K562 (cell line): ENCODE measurements around the gene WDR18. TPM values are rescaled to one million over a fixed set of nuclear protein-coding genes. Genes with fewer than 3 reads are reported as not detected.
A peak's percentile ranks its signal among the peaks of the same experiment; 100 is the strongest.

Source experiments
- CREBBP ChIP-seq: IDR thresholded peaks from one replicate; pipeline ENCODE4 v1.6.1; 2012; ENCODE audit warnings: low read depth, mild to moderate bottlenecking, control low read depth, inconsistent platforms, low read length
- FUS ChIP-seq: fragments of 200-400 bp; formaldehyde crosslinking; optimal IDR thresholded peaks from 2 replicates; pipeline ENCODE3; 2017; ENCODE audit warnings: low read depth, low read length
- HNRNPUL1 ChIP-seq: fragments of 200-400 bp; formaldehyde crosslinking; IDR thresholded peaks from 2 replicates; pipeline ENCODE4 v1.6.1; 2017; ENCODE audit warnings: low read length
- MYNN ChIP-seq, 2 experiments: sonication (generic); formaldehyde crosslinking in 1 of 2; IDR thresholded peaks; 2 replicates each; pipeline versions ENCODE4 v1.5.0 to v1.6.1; 2016 to 2020; ENCODE audit warnings: antibody characterized with exemption in 1 of 2, missing genetic modification reagents in 1 of 2
- NBN ChIP-seq: fragments of 450-650 bp; IDR thresholded peaks from 2 replicates; pipeline ENCODE4 v1.6.1; 2016; ENCODE audit warnings: low read depth, mild to moderate bottlenecking
- NCOA2 ChIP-seq, 2 experiments: fragments of 450-650 bp; IDR thresholded peaks; 2 replicates each; pipeline ENCODE4 v1.6.1; 2018; ENCODE audit warnings: mild to moderate bottlenecking in 2 of 2, moderate library complexity in 1 of 2; ENCODE audit not compliant: partially characterized antibody in 2 of 2
- PCBP2 ChIP-seq: fragments of 200-400 bp; formaldehyde crosslinking; IDR thresholded peaks from 2 replicates; pipeline ENCODE4 v1.6.1; 2018; ENCODE audit warnings: low read length, low read depth, mild to moderate bottlenecking, moderate library complexity; ENCODE audit not compliant: poor library complexity, severe bottlenecking
- POLR2A ChIP-seq: fragments of 450-650 bp; conservative IDR thresholded peaks from 2 replicates; pipeline ENCODE4 v1.6.1; 2016
- PPARD ChIP-seq: fragments of 250-450 bp; sonication (Bioruptor Pico); IDR thresholded peaks from 2 replicates; pipeline ENCODE4 v1.8.0; 2022; ENCODE audit warnings: inconsistent platforms, mild to moderate bottlenecking, moderate library complexity
- RBM22 ChIP-seq: fragments of 200-400 bp; formaldehyde crosslinking; IDR thresholded peaks from 2 replicates; pipeline ENCODE4 v1.6.1; 2018; ENCODE audit warnings: low read length, low read depth; ENCODE audit not compliant: poor library complexity, severe bottlenecking
- ZNF444 ChIP-seq: fragments of 250-450 bp; sonication (Bioruptor Pico); IDR thresholded peaks from 2 replicates; pipeline ENCODE4 v1.4.0; 2020; ENCODE audit warnings: mild to moderate bottlenecking, moderate library complexity
- polyA plus RNA-seq, 8 experiments: library from polyadenylated mRNA; depleted of rRNA in 4 of 8; stranded (reverse) in 5 of 8; unstranded in 3 of 8; fragments of >200 nt; fragmentation: Nextera tagmentation in 2 of 8; fragmentation: Illumina TruSeq in 1 of 8; extraction: Ambion mirVana in 2 of 8; extraction: Trizol in 1 of 8; gene quantifications; 2 replicates each; pipeline versions ENCODE4 v1.2.1 to v1.2.3, GENCODE V29; 2011 to 2014; ENCODE audit warnings: inconsistent platforms in 1 of 8, missing spikeins in 1 of 8
- total RNA-seq, 7 experiments: library from RNA; depleted of rRNA in 6 of 7; stranded (reverse); fragments of >200 nt in 6 of 7; fragmentation: Illumina TruSeq in 2 of 7; extraction: Trizol in 2 of 7; gene quantifications; 2 replicates each; pipeline versions ENCODE4 v1.2.1 to v1.2.3, GENCODE V29; 2011 to 2021; ENCODE audit warnings: low replicate concordance in 1 of 7
- TF ChIP-seq, protein P1 (sequence below): IDR thresholded peaks from 2 replicates; pipeline ENCODE4 v1.6.1; 2014; ENCODE audit warnings: antibody characterized with exemption
- TF ChIP-seq, protein P2 (sequence below): fragments of 200-800 bp; sonication (Bioruptor generic); IDR thresholded peaks from 2 replicates; pipeline ENCODE4 v1.6.1; 2017; ENCODE audit warnings: missing genetic modification characterization, missing compliant biosample characterization
- TF ChIP-seq, protein P3 (sequence below): fragments of 250-450 bp; sonication (Bioruptor Pico); IDR thresholded peaks from 2 replicates; pipeline ENCODE4 v1.5.0; 2021; ENCODE audit warnings: mild to moderate bottlenecking, moderate library complexity
- TF ChIP-seq, protein P4 (sequence below): fragments of 250-450 bp; sonication (Bioruptor Pico); IDR thresholded peaks from 2 replicates; pipeline ENCODE4 v1.5.0; 2021
- TF ChIP-seq, protein P5 (sequence below): fragments of 250-450 bp; sonication (Bioruptor Pico); IDR thresholded peaks from 2 replicates; pipeline ENCODE4 v1.5.0; 2021; ENCODE audit warnings: mild to moderate bottlenecking, borderline replicate concordance

Gene WDR18
- total and polyA plus RNA-seq, 9 of the 15 experiments (the other 6 are each of a cell fraction or from before 2014, with no cell fraction given): 0.65 to 181 (median 30.1) TPM

DNA sequence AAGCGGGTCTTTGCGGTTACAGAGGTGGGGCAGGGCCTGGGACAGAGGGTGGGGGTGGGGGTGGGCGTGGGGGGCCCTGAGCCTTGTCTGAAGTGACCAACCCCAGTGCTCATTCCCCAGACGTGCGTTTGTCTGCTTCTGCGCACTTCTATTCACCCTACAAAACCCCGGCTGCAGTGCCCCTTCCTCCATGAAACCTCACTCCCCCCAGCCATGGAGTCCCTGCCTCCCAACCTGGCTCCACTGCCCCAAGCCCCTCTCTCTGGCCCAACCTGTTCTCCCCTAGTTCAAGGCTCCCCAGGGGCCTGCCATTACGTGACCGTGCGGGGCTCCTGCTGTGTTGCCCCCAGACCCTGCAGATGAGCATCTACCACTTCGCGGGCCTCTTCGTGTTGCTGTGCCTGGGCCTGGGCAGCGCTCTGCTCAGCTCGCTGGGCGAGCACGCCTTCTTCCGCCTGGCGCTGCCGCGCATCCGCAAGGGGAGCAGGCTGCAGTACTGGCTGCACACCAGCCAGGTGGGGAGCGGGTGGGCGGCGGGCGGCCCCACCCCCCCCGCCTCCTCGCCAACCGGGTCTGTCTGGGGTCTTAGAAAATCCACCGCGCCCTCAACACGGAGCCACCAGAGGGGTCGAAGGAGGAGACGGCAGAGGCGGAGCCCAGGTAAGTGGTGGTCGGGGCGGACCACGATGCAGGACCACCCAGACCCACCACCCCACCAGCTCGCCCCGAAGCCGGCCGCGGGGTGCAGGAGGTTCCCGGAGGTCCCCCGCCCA is 24.3 kb downstream of the WDR18 start (continued):
- TF ChIP-seq, protein P1, sequence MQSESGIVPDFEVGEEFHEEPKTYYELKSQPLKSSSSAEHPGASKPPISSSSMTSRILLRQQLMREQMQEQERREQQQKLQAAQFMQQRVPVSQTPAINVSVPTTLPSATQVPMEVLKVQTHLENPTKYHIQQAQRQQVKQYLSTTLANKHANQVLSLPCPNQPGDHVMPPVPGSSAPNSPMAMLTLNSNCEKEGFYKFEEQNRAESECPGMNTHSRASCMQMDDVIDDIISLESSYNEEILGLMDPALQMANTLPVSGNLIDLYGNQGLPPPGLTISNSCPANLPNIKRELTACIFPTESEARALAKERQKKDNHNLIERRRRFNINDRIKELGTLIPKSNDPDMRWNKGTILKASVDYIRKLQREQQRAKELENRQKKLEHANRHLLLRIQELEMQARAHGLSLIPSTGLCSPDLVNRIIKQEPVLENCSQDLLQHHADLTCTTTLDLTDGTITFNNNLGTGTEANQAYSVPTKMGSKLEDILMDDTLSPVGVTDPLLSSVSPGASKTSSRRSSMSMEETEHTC: no peak
- TF ChIP-seq PPARD (CRISPR knock-in tag) (no peak), CREBBP (no peak), RBM22 (peak; percentile 78), NCOA2 (IDR thresholded peaks at IDR 0.05; ENCODE audit: partially characterized antibody in 2 of 2) (no peak), MYNN (IDR thresholded peaks at IDR 0.05) (no peak), MYNN (CRISPR knock-in tag; IDR thresholded peaks at IDR 0.05) (no peak), ZNF444 (CRISPR knock-in tag) (no peak), POLR2A (peak; percentile 42; the same call in 1 of the 2 replicates), NBN (no peak), PCBP2 (no peak), FUS (no peak), HNRNPUL1 (no peak)
- TF ChIP-seq, protein P2, sequence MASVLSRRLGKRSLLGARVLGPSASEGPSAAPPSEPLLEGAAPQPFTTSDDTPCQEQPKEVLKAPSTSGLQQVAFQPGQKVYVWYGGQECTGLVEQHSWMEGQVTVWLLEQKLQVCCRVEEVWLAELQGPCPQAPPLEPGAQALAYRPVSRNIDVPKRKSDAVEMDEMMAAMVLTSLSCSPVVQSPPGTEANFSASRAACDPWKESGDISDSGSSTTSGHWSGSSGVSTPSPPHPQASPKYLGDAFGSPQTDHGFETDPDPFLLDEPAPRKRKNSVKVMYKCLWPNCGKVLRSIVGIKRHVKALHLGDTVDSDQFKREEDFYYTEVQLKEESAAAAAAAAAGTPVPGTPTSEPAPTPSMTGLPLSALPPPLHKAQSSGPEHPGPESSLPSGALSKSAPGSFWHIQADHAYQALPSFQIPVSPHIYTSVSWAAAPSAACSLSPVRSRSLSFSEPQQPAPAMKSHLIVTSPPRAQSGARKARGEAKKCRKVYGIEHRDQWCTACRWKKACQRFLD (CRISPR knock-in tag): no peak
- TF ChIP-seq, protein P3, sequence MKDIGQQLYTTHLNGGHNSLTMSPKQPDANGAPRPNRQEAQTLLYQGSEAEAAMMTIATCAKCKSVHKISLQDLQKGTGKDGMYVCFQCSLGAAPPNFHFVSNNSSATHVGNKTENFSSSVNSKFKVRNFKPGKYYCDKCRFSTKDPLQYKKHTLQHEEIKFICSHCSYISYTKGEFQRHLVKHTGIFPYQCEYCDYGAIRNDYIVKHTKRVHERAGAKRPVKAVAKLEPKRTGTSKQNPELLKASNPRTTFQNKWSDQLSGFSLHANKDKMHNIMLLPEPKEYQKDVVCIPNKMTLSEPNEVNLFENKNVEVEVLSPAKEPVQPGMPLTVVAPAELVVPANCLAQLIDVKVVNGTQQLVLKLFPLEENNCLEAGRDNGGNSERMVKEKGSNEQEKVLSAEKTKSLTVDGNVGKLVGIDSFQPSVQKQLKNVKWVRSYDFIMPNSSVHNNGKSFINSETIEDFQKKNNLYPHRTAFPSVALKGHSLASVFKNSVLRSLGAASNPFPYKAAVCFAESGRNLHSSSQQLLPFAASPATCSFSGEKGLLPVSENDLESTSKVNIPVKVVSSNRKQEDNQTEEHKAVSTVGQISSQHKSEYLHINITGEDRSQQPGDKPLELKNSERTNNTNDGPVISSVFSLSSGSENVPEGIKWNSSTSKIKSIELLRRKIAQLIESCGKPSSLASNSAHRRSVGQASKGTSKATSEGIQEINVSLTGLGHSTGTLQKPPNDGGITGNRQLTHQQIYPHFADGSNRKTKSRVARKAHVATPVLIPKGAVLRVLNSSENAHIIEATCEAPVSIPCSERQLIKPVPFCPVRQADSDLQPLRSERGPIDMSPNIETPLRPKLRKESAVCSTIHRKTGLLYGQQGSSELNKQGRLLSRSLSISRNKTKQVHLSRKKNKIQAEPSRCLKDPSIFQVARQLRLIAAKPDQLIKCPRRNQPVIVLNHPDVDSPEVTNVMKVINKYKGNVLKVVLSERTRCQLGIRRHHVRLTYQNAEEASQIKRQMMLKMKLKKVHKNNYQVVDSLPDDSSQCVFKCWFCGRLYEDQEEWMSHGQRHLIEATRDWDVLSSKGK (CRISPR knock-in tag): no peak
- TF ChIP-seq, protein P4, sequence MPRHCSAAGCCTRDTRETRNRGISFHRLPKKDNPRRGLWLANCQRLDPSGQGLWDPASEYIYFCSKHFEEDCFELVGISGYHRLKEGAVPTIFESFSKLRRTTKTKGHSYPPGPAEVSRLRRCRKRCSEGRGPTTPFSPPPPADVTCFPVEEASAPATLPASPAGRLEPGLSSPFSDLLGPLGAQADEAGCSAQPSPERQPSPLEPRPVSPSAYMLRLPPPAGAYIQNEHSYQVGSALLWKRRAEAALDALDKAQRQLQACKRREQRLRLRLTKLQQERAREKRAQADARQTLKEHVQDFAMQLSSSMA (CRISPR knock-in tag): no peak
- TF ChIP-seq, protein P5, sequence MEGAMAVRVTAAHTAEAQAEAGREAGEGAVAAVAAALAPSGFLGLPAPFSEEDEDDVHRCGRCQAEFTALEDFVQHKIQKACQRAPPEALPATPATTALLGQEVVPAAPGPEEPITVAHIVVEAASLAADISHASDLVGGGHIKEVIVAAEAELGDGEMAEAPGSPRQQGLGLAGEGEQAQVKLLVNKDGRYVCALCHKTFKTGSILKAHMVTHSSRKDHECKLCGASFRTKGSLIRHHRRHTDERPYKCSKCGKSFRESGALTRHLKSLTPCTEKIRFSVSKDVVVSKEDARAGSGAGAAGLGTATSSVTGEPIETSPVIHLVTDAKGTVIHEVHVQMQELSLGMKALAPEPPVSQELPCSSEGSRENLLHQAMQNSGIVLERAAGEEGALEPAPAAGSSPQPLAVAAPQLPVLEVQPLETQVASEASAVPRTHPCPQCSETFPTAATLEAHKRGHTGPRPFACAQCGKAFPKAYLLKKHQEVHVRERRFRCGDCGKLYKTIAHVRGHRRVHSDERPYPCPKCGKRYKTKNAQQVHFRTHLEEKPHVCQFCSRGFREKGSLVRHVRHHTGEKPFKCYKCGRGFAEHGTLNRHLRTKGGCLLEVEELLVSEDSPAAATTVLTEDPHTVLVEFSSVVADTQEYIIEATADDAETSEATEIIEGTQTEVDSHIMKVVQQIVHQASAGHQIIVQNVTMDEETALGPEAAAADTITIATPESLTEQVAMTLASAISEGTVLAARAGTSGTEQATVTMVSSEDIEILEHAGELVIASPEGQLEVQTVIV: no peak
